Measurements from ENCODE around the gene MYO5C.
A peak's percentile ranks its signal among the peaks of the same experiment; 100 is the strongest.

The MYO5C gene

DNA sequence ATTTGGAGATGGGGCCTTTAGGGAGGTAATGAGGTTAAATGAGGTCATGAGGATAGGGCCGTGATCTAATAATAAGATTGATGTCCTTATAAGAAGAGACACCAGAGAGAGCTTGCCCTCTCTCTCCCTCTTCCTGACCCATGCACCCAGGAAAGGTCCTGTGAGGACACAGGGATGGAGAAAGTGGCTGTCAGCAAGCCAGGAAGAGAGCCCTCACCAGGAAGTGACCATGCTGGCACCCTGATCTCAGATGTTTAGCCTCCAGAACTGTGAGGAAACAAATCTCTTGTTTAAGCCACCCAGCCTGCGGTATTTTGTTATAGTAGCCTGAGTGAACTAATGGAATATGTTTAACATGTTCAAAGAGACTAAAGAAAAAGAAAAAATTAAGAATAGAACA lies 89.2 kb downstream of the MYO5C start:
- H3K9me3 Mint-ChIP-seq = no peaks in the 10 kb centered on the region
- H3K27ac Mint-ChIP-seq = no peak overlapping the region
- DNase-seq = no peak
- peaks cover 6% of the 10 kb centered on the region for H3K4me1 Mint-ChIP-seq
- TF ChIP-seq, protein P1, sequence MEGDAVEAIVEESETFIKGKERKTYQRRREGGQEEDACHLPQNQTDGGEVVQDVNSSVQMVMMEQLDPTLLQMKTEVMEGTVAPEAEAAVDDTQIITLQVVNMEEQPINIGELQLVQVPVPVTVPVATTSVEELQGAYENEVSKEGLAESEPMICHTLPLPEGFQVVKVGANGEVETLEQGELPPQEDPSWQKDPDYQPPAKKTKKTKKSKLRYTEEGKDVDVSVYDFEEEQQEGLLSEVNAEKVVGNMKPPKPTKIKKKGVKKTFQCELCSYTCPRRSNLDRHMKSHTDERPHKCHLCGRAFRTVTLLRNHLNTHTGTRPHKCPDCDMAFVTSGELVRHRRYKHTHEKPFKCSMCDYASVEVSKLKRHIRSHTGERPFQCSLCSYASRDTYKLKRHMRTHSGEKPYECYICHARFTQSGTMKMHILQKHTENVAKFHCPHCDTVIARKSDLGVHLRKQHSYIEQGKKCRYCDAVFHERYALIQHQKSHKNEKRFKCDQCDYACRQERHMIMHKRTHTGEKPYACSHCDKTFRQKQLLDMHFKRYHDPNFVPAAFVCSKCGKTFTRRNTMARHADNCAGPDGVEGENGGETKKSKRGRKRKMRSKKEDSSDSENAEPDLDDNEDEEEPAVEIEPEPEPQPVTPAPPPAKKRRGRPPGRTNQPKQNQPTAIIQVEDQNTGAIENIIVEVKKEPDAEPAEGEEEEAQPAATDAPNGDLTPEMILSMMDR (IDR thresholded peaks at IDR 0.05) = no peak
- no peaks in the 10 kb centered on the region for H3K36me3 Mint-ChIP-seq (ENCODE audit: low read depth)
- H3K27me3 Mint-ChIP-seq (ENCODE audit: low read depth, poor library complexity) = no peaks in the 10 kb centered on the region
- H3K4me3 Mint-ChIP-seq = no peak overlapping the region

GRCh38 chr15:52204657-52205056 lies 90.9 kb downstream of the MYO5C start:
- Mint-ChIP-seq H3K9me3 (no peaks in the 10 kb centered on the region), H3K4me3 (no peak overlapping the region), H3K4me1 (peaks cover 6% of the 10 kb centered on the region), H3K36me3 (ENCODE audit: low read depth) (no peaks in the 10 kb centered on the region), H3K27ac (peak overlapping the region; percentile 78), H3K27me3 (ENCODE audit: low read depth, poor library complexity) (peaks cover 4% of the 10 kb centered on the region)
- TF ChIP-seq, protein P1 (IDR thresholded peaks at IDR 0.05) = no peak
- DNase-seq = no peak

- Mint-ChIP-seq H3K36me3 (ENCODE audit: low read depth) (no peaks in the 10 kb centered on the region), H3K4me3 (no peak overlapping the region), H3K9me3 (no peaks in the 10 kb centered on the region), H3K27me3 (ENCODE audit: low read depth, poor library complexity) (peaks cover 4% of the 10 kb centered on the region), H3K4me1 (peaks cover 6% of the 10 kb centered on the region), H3K27ac (no peak overlapping the region)
- TF ChIP-seq, protein P1 (IDR thresholded peaks at IDR 0.05) = no peak
- DNase-seq = no peak
These were observed 94.7 kb downstream of the MYO5C start for GRCh38 chr15:52200831-52201365.

- H3K9me3 Mint-ChIP-seq = no peaks in the 10 kb centered on the region
- H3K4me1 Mint-ChIP-seq = no peaks in the 10 kb centered on the region
- peaks cover 4% of the 10 kb centered on the region for H3K27me3 Mint-ChIP-seq (ENCODE audit: low read depth, poor library complexity)
- no peak overlapping the region for H3K4me3 Mint-ChIP-seq
- no peak overlapping the region for H3K27ac Mint-ChIP-seq
- no peak for DNase-seq
- H3K36me3 Mint-ChIP-seq (ENCODE audit: low read depth) = no peaks in the 10 kb centered on the region
- TF ChIP-seq, protein P1 (IDR thresholded peaks at IDR 0.05) = no peak
These were observed 96.3 kb downstream of the MYO5C start for GRCh38 chr15:52199271-52199670.

- no peaks in the 10 kb centered on the region for H3K36me3 Mint-ChIP-seq (ENCODE audit: low read depth)
- peaks cover 4% of the 10 kb centered on the region for H3K27me3 Mint-ChIP-seq (ENCODE audit: low read depth, poor library complexity)
- H3K27ac Mint-ChIP-seq = no peak overlapping the region
- DNase-seq = no peak
- no peak overlapping the region for H3K4me3 Mint-ChIP-seq
- H3K9me3 Mint-ChIP-seq = no peaks in the 10 kb centered on the region
- TF ChIP-seq, protein P1 (IDR thresholded peaks at IDR 0.05) = no peak
- H3K4me1 Mint-ChIP-seq = no peaks in the 10 kb centered on the region
These were observed 98.7 kb downstream of the MYO5C start for GRCh38 chr15:52196891-52197290.

GRCh38 chr15:52193791-52194190 lies 101.8 kb downstream of the MYO5C start:
- H3K4me1 Mint-ChIP-seq = no peaks in the 10 kb centered on the region
- H3K27me3 Mint-ChIP-seq (ENCODE audit: low read depth, poor library complexity) = no peaks in the 10 kb centered on the region
- H3K36me3 Mint-ChIP-seq (ENCODE audit: low read depth) = no peaks in the 10 kb centered on the region
- no peaks in the 10 kb centered on the region for H3K9me3 Mint-ChIP-seq
- no peak overlapping the region for H3K27ac Mint-ChIP-seq
- TF ChIP-seq, protein P1 (IDR thresholded peaks at IDR 0.05) = no peak
- H3K4me3 Mint-ChIP-seq = no peak overlapping the region
- DNase-seq = no peak

Measured in nephron progenitor cell (in vitro differentiated cells).